ENCODE data around the gene B3GAT1. TPM values are rescaled to one million over a fixed set of nuclear protein-coding genes. Genes with fewer than 3 reads are reported as not detected.
"Not testable (repeated sequence)": the region's sequence is repeated elsewhere in the genome, so short reads cannot be mapped to it uniquely, and the experiment has no call there.

Gene B3GAT1
- total and polyA plus RNA-seq, 2 donors (not counting 1 experiment from before 2014, with no cell fraction given): 0.06 TPM; not detected in 1

DNA sequence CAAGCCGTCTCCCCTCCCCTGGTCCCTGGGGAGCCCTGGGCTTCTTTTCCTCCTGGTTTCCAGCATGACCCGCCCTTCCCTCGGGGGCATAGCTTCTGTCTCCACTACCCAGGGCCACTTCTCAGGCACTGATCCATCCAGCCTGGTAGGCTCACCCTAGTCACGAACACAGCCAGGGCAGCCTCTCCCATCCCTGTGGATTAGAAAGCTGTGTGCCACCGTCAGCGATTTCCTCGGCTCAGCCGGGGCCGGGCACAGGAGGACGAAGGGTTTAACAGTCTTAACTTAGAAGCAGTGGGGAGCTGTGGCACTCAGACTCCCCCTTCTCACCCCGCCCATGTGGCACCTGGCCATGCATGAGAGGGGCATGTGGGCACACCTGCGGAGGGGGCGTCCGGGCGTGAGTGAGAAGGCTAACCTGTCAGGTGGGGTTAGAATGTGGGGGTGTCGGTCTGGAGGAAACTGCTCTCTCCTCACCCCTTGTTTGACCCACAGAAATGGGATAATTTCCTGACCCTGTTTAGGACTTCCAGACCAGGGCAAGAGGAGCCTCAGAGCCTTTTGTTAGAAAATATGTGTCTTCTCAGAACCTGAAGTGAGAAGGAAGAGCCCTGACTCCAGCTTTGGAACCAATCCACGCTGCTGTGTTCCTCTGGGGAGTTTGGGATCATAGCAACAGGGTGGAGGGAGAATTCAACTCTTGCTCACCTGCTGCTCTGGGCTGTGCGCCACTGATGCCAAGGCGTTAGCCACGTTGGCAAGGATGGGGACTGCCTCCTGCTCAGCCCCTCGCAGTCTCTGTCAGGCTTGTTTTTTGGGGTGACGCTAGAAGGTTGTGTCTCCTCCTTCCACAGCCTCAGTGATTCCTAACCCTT, 65.7 kb downstream of the B3GAT1 start:
- intact Hi-C loops (cut with micrococcal nuclease): no loop called here
- no peak overlapping the region for H3K4me2 ChIP-seq (replicated peaks; ENCODE audit: low read depth, low read length, poor library complexity, severe bottlenecking)
- no peak overlapping the region for H3K27ac Mint-ChIP-seq

DNA sequence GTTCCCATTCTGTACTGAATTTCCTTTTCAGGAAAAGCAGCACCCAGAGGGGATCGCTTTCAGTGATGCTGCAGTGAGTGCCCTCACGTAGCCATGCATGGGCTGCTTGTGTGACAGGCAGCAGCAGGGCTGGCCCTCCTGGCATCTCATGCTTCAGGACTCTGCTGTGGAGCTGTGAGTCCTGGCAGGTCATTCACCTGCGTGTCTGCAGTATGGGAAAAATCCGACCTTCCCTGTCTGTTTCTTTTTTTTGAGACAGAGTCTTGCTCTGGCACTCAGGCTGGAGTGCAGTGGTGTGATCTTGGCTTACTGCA, 66.8 kb downstream of the B3GAT1 start:
- H3K4me1 ChIP-seq (ENCODE audit: control insufficient read depth in 2 of 2, insufficient read depth in 2 of 2, low read length in 2 of 2): no peaks in the 10 kb centered on the region
- 96% methylated on average over 4 of the region's 4 CpGs for WGBS (ENCODE audit: insufficient coverage)
- H3K27ac ChIP-seq (ENCODE audit: low read length in 2 of 2): no peak overlapping the region
- no peaks in the 10 kb centered on the region for H3K9me3 Mint-ChIP-seq (ENCODE audit: insufficient read depth)
- POLR2A ChIA-PET: no interaction called here
- no peak overlapping the region for H3K27ac Mint-ChIP-seq
- no peak overlapping the region for H3K4me3 Mint-ChIP-seq
- no peak overlapping the region for H3K4me3 ChIP-seq (ENCODE audit: control extremely low read depth in 1 of 5, extremely low read depth in 1 of 5, insufficient read depth in 1 of 5, low read depth in 2 of 5, low read length in 4 of 5)
- CTCF ChIA-PET: no interaction called here
- peaks cover 0 to 3% (median 0%) of the 10 kb centered on the region in 3 donors for H3K9me3 ChIP-seq (ENCODE audit: control extremely low read depth in 1 of 3, control insufficient read depth in 2 of 3, insufficient read depth in 1 of 3, low read length in 2 of 3)
- H3K4me2 ChIP-seq (replicated peaks; ENCODE audit: low read depth, low read length, poor library complexity, severe bottlenecking): no peak overlapping the region
- no peaks in the 10 kb centered on the region for H3K36me3 ChIP-seq (replicated peaks in 1 of 2; ENCODE audit: control extremely low read depth in 1 of 2, control insufficient read depth in 1 of 2, extremely low read depth in 1 of 2, insufficient read depth in 2 of 2, low read length in 1 of 2)
- H3K79me2 ChIP-seq (ENCODE audit: control insufficient read depth, insufficient read depth, low read length): no peaks in the 10 kb centered on the region
- no peaks in the 10 kb centered on the region for H4K20me1 ChIP-seq (ENCODE audit: control insufficient read depth, insufficient read depth, low read length, poor library complexity, severe bottlenecking)
- TF ChIP-seq, protein P1, sequence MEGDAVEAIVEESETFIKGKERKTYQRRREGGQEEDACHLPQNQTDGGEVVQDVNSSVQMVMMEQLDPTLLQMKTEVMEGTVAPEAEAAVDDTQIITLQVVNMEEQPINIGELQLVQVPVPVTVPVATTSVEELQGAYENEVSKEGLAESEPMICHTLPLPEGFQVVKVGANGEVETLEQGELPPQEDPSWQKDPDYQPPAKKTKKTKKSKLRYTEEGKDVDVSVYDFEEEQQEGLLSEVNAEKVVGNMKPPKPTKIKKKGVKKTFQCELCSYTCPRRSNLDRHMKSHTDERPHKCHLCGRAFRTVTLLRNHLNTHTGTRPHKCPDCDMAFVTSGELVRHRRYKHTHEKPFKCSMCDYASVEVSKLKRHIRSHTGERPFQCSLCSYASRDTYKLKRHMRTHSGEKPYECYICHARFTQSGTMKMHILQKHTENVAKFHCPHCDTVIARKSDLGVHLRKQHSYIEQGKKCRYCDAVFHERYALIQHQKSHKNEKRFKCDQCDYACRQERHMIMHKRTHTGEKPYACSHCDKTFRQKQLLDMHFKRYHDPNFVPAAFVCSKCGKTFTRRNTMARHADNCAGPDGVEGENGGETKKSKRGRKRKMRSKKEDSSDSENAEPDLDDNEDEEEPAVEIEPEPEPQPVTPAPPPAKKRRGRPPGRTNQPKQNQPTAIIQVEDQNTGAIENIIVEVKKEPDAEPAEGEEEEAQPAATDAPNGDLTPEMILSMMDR (IDR thresholded peaks at IDR 0.05): no peak
- TF ChIP-seq EZH2 (IDR thresholded peaks at IDR 0.05; ENCODE audit: borderline replicate concordance, insufficient read depth, low read depth, low read length, poor library complexity, severe bottlenecking): no peak
- DNase-seq: no peak
- no peak overlapping the region for H3K9ac ChIP-seq (ENCODE audit: low read length)
- peaks cover 4% of the 10 kb centered on the region for H3K4me1 Mint-ChIP-seq
- no peak for ATAC-seq (ENCODE audit: low read depth)
- H2AFZ ChIP-seq (ENCODE audit: insufficient read depth, low read depth, low read length, poor library complexity, severe bottlenecking): no peak overlapping the region
- no peaks in the 10 kb centered on the region for H3K27me3 ChIP-seq (replicated peaks in 1 of 4; ENCODE audit: control extremely low read depth in 1 of 4, control insufficient read depth in 3 of 4, insufficient read depth in 4 of 4, low read length in 3 of 4)
- H3K27me3 Mint-ChIP-seq: peaks cover 3% of the 10 kb centered on the region
- intact Hi-C loops (cut with micrococcal nuclease): no loop called here

More for the DNA sequence above, 65.7 kb downstream of the B3GAT1 start:
- no peaks in the 10 kb centered on the region for H4K20me1 ChIP-seq (ENCODE audit: control insufficient read depth, insufficient read depth, low read length, poor library complexity, severe bottlenecking)
- no peaks in the 10 kb centered on the region for H3K36me3 ChIP-seq (replicated peaks in 1 of 2; ENCODE audit: control extremely low read depth in 1 of 2, control insufficient read depth in 1 of 2, extremely low read depth in 1 of 2, insufficient read depth in 2 of 2, low read length in 1 of 2)
- TF ChIP-seq EZH2 (IDR thresholded peaks at IDR 0.05; ENCODE audit: borderline replicate concordance, insufficient read depth, low read depth, low read length, poor library complexity, severe bottlenecking): no peak
- TF ChIP-seq, protein P1 (IDR thresholded peaks at IDR 0.05): no peak
- no peak overlapping the region for H3K4me3 ChIP-seq (ENCODE audit: control extremely low read depth in 1 of 5, extremely low read depth in 1 of 5, insufficient read depth in 1 of 5, low read depth in 2 of 5, low read length in 4 of 5)
- Mint-ChIP-seq H3K4me3 (no peak overlapping the region), H3K4me1 (peaks cover 4% of the 10 kb centered on the region), H3K9me3 (ENCODE audit: insufficient read depth) (no peaks in the 10 kb centered on the region), H3K27me3 (peaks cover 3% of the 10 kb centered on the region)
- CTCF ChIA-PET: no interaction called here
- no peak for DNase-seq
- POLR2A ChIA-PET: no interaction called here
- H3K9me3 ChIP-seq (ENCODE audit: control extremely low read depth in 1 of 3, control insufficient read depth in 2 of 3, insufficient read depth in 1 of 3, low read length in 2 of 3): peaks cover 0 to 3% (median 0%) of the 10 kb centered on the region in 3 donors
- H2AFZ ChIP-seq (ENCODE audit: insufficient read depth, low read depth, low read length, poor library complexity, severe bottlenecking): no peak overlapping the region
- no peak overlapping the region for H3K9ac ChIP-seq (ENCODE audit: low read length)
- no peaks in the 10 kb centered on the region for H3K4me1 ChIP-seq (ENCODE audit: control insufficient read depth in 2 of 2, insufficient read depth in 2 of 2, low read length in 2 of 2)
- no peak for ATAC-seq (ENCODE audit: low read depth)
- H3K27ac ChIP-seq (ENCODE audit: low read length in 2 of 2): no peak overlapping the region
- no peaks in the 10 kb centered on the region for H3K79me2 ChIP-seq (ENCODE audit: control insufficient read depth, insufficient read depth, low read length)
- WGBS (ENCODE audit: insufficient coverage): 95% methylated on average over 16 of the region's 22 CpGs
- no peaks in the 10 kb centered on the region for H3K27me3 ChIP-seq (replicated peaks in 1 of 4; ENCODE audit: control extremely low read depth in 1 of 4, control insufficient read depth in 3 of 4, insufficient read depth in 4 of 4, low read length in 3 of 4)

DNA sequence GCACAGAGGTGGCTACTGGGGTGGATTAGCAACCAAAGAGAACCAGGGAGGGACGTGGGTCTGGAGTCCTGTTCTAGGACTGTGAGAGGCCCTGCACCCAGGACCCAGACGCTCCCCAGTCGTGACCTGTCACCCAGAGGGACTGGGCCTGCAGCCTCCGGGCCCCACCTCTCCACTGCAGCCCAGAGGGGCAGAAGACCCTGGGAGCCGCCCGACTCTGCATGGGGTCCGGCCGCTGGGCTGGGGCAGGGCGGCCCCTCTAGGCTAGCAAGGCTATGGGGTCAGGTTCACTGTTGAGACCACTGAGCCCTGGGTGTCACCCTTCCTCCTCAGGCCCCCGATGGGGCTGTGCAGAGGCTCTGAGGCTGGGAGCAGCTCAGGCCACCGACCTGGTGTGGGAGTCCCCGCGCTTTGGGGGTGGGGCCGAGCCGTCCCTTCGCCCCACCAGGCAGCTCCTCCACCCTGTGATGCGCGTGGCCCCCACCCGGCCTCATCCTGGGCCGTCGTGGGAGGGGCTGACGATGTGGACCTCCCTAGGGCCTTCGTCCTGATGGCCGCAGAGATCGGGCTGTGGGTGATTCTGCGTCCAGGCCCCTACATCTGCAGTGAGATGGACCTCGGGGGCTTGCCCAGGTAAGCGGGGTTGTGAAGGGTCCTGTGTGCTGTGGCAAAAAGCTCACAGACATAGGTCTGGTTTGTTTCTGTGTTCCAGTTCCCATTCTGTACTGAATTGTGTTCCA, 67.4 kb downstream of the B3GAT1 start:
- H3K36me3 ChIP-seq (replicated peaks in 1 of 2; ENCODE audit: control extremely low read depth in 1 of 2, control insufficient read depth in 1 of 2, extremely low read depth in 1 of 2, insufficient read depth in 2 of 2, low read length in 1 of 2); H3K4me2 ChIP-seq (replicated peaks; ENCODE audit: low read depth, low read length, poor library complexity, severe bottlenecking); H3K27me3 ChIP-seq (replicated peaks in 1 of 4; ENCODE audit: control extremely low read depth in 1 of 4, control insufficient read depth in 3 of 4, insufficient read depth in 4 of 4, low read length in 3 of 4); H3K4me1 ChIP-seq (ENCODE audit: control insufficient read depth in 2 of 2, insufficient read depth in 2 of 2, low read length in 2 of 2); intact Hi-C loops (cut with micrococcal nuclease); H2AFZ ChIP-seq (ENCODE audit: insufficient read depth, low read depth, low read length, poor library complexity, severe bottlenecking); H3K27me3 Mint-ChIP-seq; H3K9me3 ChIP-seq (ENCODE audit: control extremely low read depth in 1 of 3, control insufficient read depth in 2 of 3, insufficient read depth in 1 of 3, low read length in 2 of 3); H3K79me2 ChIP-seq (ENCODE audit: control insufficient read depth, insufficient read depth, low read length); H3K9me3 Mint-ChIP-seq (ENCODE audit: insufficient read depth); CTCF ChIA-PET; H3K4me1 Mint-ChIP-seq; H3K4me3 Mint-ChIP-seq; DNase-seq; H3K4me3 ChIP-seq (ENCODE audit: control extremely low read depth in 1 of 5, extremely low read depth in 1 of 5, insufficient read depth in 1 of 5, low read depth in 2 of 5, low read length in 4 of 5); POLR2A ChIA-PET; H3K27ac ChIP-seq (ENCODE audit: low read length in 2 of 2); H3K9ac ChIP-seq (ENCODE audit: low read length); H4K20me1 ChIP-seq (ENCODE audit: control insufficient read depth, insufficient read depth, low read length, poor library complexity, severe bottlenecking); H3K27ac Mint-ChIP-seq; ATAC-seq (ENCODE audit: low read depth): not testable (repeated sequence)
- 88% methylated on average over 23 of the region's 28 CpGs for WGBS (ENCODE audit: insufficient coverage)

All from B cell (primary cell).